Measurements from ENCODE around the gene NUDT5.
A peak's percentile ranks its signal among the peaks of the same experiment; 100 is the strongest.

NUDT5 gene

GRCh38 chr10:12162927-12163326 lies 32.8 kb downstream of the NUDT5 start:
- H3K4me3 ChIP-seq (ENCODE audit: low read length), result no peak overlapping the region
- no peak for TF ChIP-seq ZNF274 (IDR thresholded peaks at IDR 0.05; ENCODE audit: low read depth, low read length)

GRCh38 chr10:12160664-12161063 lies 35.0 kb downstream of the NUDT5 start:
- no peak for TF ChIP-seq ZNF274 (IDR thresholded peaks at IDR 0.05; ENCODE audit: low read depth, low read length)
- no peak overlapping the region for H3K4me3 ChIP-seq (ENCODE audit: low read length)

- no peak overlapping the region for H3K4me3 ChIP-seq (ENCODE audit: low read length)
- TF ChIP-seq ZNF274 (IDR thresholded peaks at IDR 0.05; ENCODE audit: low read depth, low read length), result no peak
Observed at GRCh38 chr10:12158111-12158510, 37.6 kb downstream of the NUDT5 start.

DNA sequence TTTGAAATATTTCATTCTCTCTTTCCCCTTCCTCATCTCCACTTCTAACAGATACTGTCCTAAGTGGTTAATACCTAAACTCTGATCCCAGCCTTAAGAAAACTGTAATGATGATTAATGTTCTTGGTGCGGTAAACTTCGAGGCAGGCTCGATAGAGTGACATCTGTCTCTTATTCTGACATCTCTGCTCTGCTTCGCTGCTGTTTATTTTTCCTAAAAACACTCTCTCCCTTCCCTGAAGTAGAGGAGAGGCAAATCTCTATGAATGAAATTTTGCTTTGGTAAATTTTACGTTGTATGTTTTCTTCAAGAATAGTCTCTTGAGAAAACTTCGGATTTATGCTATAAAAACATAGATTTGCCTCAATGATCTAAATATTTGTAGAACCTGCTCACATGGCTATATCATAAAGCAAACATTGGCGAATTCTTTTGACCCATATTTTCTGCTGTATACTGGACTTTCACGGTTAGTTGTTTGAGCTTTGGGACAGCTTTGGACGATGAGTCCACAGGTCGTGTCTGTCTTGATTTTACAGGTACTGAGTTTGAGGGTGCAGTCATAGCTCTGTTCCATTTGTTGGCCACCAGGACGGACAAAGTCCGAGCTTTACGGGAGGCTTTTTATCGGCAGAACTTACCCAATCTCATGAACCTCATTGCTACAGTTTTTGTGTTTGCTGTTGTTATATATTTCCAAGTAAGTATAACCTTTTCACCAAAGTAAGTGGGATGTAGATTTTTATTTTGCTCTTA lies 39.1 kb downstream of the NUDT5 start:
- no peak overlapping the region for H3K4me3 ChIP-seq (ENCODE audit: low read length)
- TF ChIP-seq ZNF274 (IDR thresholded peaks at IDR 0.05; ENCODE audit: low read depth, low read length), result no peak

DNA sequence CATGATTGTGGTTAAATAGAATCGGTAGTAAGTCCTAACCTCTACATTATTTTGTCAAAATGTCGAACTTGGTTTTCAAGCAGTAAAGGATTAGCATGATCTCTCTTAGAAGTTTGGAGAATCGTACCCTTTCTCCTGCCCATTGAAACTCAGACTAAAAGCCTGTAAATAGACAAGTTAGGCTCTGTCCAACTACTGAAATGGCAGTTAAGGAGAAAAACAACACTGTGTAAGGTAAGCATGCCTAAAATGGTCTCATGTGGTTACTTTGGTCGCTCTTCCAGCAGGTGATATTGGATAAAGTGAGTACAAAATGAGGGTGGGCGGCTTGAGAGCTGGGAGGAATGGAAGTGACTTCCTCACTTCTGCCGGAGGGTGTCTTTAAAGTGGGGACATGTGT lies 41.2 kb downstream of the NUDT5 start:
- H3K4me3 ChIP-seq (ENCODE audit: low read length), result no peak overlapping the region
- no peak for TF ChIP-seq ZNF274 (IDR thresholded peaks at IDR 0.05; ENCODE audit: low read depth, low read length)

GRCh38 chr10:12150163-12150562 lies 45.5 kb downstream of the NUDT5 start:
- no peak for TF ChIP-seq ZNF274 (IDR thresholded peaks at IDR 0.05; ENCODE audit: low read depth, low read length)
- H3K4me3 ChIP-seq (ENCODE audit: low read length), result no peak overlapping the region

DNA sequence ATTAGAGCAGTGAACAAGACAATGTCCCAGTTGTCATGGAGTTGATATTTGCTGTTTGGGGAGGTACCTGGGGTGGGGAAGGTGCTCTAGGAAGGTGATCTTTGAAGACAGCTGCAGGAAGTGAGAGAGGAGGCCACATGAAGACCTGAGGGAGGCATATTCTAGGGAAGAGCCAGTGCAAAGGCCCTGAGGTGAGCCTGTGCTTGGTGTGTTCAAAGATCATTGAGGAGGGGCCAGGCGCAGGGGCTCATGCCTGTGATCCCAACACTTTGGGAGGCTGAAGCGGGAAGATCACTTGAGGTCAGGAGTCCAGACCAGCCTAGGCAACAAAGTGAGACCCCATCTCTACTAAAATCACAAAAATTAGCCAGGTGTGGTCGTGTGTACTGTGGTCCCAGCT lies 51.2 kb downstream of the NUDT5 start:
- TF ChIP-seq ZNF274 (IDR thresholded peaks at IDR 0.05; ENCODE audit: low read depth, low read length), result no peak
- no peak overlapping the region for H3K4me3 ChIP-seq (ENCODE audit: low read length)

- TF ChIP-seq ZNF274 (IDR thresholded peaks at IDR 0.05; ENCODE audit: low read depth, low read length), result no peak
- H3K4me3 ChIP-seq (ENCODE audit: low read length), result no peak overlapping the region
Observed at GRCh38 chr10:12140038-12140437, 55.7 kb downstream of the NUDT5 start.

- no peak for TF ChIP-seq ZNF274 (IDR thresholded peaks at IDR 0.05; ENCODE audit: low read depth, low read length)
Observed at GRCh38 chr10:12135631-12136030, 60.1 kb downstream of the NUDT5 start.

GRCh38 chr10:12130237-12130872 lies 65.3 kb downstream of the NUDT5 start:
- no peak for TF ChIP-seq ZNF274 (IDR thresholded peaks at IDR 0.05; ENCODE audit: low read depth, low read length)
- H3K4me3 ChIP-seq (ENCODE audit: low read length), result peak overlapping the region; percentile 99

More at GRCh38 chr10:12135631-12136030, 60.1 kb downstream of the NUDT5 start:
- H3K4me3 ChIP-seq (ENCODE audit: low read length), result no peak overlapping the region

DNA sequence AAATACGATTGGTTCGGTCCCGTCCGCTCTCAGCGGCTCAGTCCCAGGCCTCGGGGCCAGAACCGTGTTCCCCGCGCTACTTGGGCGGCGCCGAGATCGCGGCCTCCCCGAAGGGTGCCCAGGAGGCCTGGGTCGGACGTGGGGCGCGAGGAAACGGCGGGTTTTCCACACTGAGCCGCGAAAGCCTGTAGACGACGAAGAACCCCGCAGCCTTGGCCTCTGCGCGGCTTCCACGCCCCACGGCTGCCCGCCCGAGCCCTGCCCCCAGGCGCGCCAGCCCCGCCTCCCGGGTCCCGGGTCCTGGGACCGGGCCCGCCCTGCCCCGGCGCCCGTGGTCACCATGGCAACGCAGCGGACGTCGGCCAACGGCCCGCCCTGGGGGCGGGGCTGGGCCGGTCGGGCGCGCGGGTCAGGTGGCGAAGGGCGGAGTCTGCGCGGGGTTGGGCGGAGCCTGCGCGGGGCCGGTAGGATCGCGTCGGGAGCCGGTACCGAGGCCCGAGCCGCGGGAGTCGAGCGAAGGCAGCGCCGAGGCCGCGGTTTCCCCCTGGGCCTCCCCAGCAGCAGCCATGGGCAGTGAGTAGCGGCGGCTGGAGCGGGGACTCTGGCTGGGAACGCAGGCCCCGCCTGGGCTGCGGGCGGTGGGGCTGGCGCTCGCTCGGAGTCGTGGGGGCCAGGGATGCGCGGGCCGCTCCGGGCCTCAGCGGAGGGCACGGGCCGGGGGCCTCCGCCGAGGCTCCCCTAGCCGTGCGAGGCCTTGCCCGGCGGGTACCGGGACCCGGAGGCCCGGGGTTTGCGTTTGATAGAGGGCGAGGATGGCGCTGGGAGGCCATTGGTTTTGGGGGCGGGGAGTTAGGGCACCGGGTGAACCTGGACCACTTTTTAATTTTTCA lies 66.2 kb downstream of the NUDT5 start, which contains the start of gene SEC61A2:
SEC61A2 (plus strand) TSS at position 456 of the 890 bp plus-strand sequence; CDS start at position 567, 111 bp downstream.
- TF ChIP-seq ZNF274 (IDR thresholded peaks at IDR 0.05; ENCODE audit: low read depth, low read length), result no peak
- peak within 1 kb of the TSS; percentile 99 for H3K4me3 ChIP-seq (ENCODE audit: low read length)

DNA sequence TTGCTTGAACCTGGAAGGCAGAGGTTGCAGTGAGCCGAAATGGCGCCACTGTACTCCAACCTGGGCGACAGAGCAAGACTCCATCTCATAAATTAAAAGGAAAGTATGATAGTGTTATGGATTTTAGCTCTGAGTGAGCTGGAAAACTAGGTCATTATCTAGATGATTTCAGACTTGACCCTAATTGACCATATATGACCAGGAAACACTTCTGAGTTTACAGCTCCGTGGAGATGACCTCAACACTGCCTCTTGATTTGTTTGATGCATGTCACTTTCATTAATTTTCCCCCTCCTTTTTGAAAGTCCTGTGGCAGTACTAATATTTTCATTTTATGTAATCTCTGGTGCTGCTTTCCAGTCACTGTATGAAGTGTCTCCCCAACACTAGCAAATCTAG lies 74.0 kb downstream of the NUDT5 start:
- TF ChIP-seq ZNF274 (IDR thresholded peaks at IDR 0.05; ENCODE audit: low read depth, low read length), result no peak
- no peak overlapping the region for H3K4me3 ChIP-seq (ENCODE audit: low read length)

Measured in GM08714 (cell line).